Medulla oblongata (tissue), 1 donor: ENCODE measurements around the gene ARSI.
A peak's percentile ranks its signal among the peaks of the same experiment; 100 is the strongest.

ENCODE experiments used
- DNase-seq: peaks from one replicate; pipeline ENCODE4 v3.0.0-alpha.2; 2015; ENCODE audit errors: extremely low spot score

ARSI gene

DNA sequence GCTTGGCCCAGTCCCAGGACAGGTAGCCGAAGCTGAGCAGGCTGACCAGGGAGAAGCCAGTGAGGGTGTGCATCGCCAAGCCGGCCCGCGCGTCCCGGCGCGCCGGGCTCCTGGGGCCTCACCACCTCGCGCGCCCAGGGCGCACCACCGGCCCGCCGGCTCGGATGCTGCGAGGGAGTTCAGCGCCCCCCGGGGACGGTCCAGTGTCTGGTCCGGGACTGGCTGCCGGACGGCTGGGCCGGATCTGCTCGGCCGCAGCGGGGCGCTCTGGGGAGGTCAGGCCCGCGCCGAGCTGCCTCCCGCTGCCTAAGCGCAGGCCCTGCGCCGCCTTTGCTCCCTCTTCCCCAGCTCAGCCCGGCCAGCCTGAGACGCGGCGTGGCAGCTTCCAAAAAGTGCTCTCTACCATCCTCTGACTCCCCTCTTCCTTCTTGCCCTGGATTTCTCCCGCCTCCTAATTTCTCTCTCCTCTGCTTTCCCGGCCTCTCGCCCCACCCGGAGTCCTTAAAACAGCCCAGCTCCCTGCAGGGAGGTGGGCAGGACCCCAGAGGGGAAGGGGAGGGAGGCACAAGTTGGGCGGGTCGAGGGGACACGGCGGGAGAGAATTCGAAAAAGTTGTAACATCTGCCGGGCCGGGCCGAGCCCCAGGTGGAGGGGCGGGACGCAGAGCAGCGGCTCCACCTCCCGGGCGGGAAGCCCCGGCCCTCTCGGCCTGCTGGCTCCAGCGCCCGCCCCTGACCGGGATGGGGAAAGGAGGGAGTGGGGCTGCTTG, at the start of gene ARSI:
Gene ARSI, minus strand, starts transcription at position 605 of the 769 bp plus-strand sequence. Its CDS starts 532 bp downstream, at position 73.
- DNase-seq: no peak

DNA sequence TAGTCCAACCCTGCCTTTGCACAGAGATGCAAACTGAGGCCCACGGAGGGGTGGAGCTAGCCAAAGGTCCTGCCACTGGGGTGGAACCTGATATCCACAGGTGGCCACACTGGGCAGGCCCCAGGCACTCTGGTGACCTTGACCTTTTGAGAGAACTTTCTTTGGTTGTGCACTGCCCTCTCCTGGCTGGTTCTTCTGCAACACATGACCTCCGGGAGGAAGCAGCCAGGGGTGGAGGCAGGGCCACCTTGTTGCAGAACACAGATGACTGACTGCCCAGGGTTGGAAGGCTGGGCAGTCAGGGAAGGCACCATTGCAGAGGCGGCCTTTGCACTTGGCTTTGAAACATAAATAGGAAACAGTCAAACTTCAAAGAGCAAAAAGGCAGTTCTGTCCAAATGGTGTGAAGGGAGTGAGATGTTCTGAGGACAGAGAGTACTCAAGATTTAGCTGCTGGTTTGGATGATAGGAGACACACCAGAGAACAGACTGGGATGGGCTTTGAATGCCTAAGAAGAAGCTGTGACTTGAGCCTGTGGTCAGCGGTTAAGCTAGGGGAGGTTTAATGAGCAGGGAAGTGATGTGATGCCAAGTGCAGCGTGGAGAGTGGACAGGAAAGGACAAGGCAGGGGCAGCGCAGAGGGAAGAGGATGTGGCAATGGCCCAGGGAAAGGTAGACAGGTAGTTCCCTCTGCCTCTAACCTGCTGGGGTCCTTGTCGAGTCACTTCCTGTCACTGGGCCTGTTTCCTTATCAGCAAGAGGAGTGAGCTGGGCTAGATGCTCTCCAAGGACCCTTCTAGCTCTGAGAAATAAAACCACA, 48.0 kb upstream of the ARSI start:
- peak; percentile 93 for DNase-seq

DNA sequence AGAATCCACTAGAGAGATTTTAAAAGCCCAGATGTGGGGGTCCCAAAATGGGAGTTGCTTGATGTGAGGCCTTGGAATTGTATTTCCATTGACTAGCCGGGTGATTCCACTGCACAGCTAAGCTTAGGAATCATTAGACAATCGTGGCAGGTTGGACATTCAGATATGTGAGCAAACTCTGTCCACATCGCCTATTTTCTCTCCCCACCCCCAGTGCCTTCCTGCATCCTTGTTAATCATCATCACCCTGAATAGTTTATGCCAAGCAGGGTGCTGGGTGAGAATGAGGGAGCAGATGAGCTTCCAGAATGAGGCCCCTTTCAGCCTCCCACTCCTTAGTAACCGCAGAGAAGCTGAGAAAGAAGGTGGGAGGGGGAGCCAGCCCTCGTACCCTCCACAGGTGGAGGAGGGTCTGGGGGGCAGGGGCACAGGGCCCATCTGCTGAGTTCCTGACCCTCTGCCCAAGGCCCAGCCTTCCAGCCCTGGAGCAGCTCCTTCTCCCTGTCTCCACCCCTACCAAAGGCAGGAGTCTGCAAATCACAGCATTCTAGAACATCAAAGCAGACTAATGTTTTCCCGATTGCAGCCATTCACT, 47.1 kb upstream of the ARSI start:
- no peak for DNase-seq

GRCh38 chr5:150347451-150347850, 44.7 kb upstream of the ARSI start:
- DNase-seq: no peak

DNA sequence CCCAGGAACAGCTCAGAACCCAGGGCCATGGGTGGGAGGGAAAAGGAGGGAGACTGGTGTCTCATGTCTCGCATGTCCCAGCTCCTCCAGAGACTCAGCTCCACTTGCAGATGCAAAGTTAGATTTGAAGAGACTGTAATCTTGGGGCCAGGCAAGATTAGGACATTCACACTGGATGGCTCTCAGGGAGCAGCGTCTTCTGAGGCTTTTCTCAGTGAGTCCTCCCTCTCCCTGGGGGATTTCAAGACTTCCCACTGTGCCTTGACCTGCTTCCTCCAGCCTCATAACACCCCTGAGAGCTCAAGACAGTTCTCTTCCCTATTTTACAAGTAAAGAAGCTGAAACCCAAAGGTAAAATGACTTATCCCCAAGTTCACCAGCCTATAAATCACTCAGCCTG, 44.3 kb upstream of the ARSI start:
- DNase-seq: no peak

- DNase-seq: no peak
Measured at GRCh38 chr5:150346592-150346991, 43.9 kb upstream of the ARSI start.

DNA sequence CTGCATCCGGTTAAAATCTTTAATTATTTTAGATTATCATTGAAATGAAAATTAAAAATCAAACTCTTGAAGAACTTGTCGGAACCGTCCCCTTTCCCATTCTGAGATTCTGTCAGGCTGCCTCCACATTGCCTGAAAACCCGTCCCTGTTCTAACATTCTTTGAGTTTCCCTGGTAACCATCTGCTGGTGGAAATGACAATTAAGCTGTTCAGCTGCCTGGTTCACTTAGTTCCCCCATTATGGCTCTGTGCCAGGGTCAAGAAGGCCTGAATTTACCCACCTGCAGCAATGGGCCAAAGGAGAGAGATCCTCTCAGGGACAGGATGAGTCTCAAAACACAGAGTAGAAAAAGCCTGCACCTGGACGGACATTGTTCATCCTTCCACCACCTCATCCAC, 43.0 kb upstream of the ARSI start:
- DNase-seq: no peak

DNA sequence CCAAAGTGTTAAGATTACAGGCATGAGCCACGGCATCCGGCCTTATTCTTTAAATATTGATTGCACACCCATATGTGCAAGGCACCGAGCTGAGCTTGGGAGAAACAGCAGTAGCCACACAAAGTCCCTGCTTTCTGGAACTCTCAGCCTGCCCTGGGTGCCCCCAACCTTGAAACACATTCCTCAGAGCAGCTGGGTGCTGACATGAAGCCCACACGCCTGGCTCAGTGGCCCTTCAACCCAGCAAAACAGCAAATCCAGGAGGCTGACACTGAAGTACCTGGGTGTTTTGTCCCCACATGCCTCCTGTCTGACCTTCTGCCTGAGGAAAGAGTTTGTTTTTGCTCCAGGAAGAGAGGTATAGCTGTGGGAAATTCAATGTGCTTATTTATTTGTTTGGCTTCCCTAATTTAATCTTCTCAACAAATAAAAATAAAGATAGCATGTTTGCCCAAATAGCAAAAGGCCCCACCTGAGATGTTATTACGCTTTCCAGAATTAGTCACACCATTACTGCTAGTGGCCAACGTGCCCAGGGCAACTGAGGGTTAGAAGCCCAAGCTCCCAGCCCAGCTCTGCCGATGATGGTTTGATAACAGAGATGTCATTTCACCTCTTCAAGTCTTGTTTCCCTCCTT, 41.4 kb upstream of the ARSI start:
- no peak for DNase-seq

DNA sequence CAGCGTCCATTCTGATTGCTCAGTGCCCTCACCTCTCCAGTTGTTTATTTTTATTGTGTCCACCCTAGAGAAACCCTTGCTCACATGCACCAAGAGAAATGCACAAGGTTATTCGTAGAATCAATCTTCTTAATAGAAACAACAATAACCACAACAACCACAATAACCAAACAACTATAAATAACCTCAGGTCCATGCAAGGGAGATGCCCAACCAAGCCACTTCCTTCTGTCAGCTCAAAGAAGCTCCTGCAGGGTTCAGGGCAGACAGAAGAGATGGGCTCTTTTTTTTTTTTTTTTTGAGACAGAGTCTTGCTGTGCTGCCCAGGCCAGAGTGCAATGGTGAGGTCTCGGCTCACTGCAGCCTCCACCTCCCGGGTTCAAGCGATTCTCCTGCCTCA, 39.9 kb upstream of the ARSI start:
- DNase-seq: no peak

- DNase-seq: no peak
Measured at GRCh38 chr5:150341989-150342388, 39.3 kb upstream of the ARSI start.

- no peak for DNase-seq
Measured at GRCh38 chr5:150341331-150341730, 38.6 kb upstream of the ARSI start.

DNA sequence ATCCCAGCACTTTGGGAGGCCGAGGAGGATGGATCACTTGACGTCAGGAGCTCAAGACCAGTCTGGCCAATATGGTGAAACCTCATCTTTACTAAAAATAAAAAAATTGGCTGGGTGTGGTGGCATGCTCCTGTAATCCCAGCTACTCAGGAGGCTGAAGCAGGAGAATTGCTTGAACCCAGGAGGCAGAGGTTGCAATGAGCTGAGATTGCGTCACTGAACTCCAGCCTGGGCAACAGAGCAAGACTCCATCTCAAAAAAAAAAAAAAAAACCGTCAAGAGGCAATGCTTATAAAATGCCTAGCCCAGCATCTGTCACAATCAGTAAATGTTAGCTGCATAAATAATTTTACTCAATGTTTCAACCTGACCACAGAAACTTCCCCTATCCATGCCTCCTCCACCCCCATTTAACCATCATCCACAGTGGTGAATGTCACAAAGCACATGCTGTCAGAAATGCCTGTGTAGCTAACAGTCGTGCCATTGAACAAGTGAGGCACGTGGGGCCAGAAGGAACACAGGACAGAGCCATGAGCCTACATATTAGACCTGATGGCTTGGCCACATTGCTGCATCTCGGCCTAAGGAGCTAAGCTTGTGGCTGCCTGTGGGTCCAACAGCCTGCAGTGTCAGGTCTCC, 38.0 kb upstream of the ARSI start:
- DNase-seq: peak; percentile 34

DNA sequence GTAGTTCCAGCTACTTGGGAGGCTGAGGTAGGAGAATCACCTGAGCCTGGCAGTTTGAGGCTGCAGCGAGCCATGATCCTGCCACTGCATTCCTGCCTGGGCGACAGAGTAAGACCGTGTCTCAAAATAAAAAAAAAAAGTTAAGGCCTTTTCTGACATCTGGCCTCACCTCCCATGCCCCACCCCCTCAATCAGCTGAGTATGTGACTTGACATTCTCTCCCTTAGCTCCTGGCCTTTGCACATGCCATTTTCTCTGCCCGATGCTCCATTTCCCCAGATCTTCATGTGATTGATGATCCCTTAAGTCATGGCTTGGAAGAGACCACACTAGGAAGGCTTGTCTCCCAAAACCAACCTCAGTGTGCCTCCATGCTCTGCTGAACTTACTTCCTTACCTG, 37.1 kb upstream of the ARSI start:
- DNase-seq: no peak

DNA sequence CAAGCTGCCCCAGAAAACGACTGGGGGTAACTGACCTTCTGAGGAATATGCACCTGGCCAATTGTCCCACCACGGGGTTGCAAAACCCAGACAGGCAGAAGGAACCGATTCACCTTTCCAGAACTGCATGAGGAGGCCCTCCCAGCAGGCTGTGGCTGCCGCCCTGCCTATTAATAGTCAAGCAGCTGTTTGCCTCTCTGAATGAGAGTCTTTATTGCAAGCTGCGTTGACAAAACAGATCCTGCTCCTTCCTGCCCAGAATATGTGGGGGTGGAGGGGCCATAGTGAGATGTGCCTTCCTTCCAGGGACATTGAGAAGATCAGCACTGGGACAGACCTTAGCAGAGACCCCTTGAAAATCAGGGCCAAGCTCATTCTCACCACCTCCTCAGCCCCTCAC, 36.5 kb upstream of the ARSI start:
- DNase-seq: peak; percentile 78

DNA sequence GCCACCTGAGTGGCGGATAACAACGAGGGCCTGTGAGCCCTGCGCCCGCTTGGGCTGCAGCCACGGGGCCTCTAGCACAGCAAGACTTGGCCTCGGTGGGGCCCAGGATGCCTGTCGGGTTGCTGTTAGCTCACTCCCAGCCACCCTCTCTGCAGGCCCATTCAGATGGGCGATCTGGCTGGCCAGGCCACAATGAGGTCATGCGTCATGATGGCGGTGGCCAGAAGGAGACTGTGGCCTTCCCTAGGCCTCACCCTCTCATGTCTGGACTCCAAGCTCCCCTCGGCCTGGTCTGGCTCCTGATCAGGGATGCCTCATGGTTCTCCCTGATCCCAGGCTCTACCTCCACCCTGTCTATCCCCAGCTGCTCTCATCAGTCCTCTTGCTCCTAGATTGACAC, 35.8 kb upstream of the ARSI start:
- DNase-seq: peak; percentile 28

DNA sequence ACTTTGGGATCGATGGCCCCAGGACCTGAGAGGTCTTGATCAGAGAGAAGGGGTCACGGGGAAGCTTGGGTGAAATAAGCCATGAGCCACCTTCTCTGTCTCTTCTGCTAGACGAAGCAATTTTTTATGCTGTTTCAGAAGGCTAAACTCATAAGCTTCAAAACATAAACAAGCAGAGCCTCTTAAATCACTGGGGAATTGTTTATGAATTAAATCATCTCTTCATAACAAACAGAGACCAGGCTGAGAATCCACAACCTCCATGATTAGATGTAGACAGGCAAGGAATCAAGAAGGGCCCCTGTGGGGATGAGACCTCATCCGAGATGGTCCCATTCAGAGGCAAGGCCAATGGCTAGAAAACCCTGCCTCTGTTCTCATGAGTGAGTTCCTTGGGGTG, 33.1 kb upstream of the ARSI start:
- DNase-seq: no peak

GRCh38 chr5:150333400-150333799, 30.7 kb upstream of the ARSI start:
- peak; percentile 82 for DNase-seq

- DNase-seq: peak; percentile 46
Measured at GRCh38 chr5:150329881-150330876, 27.5 kb upstream of the ARSI start.

GRCh38 chr5:150329038-150329437, 26.3 kb upstream of the ARSI start:
- DNase-seq: no peak

GRCh38 chr5:150328515-150328914, 25.8 kb upstream of the ARSI start:
- DNase-seq: no peak
